HG03354 (cell line): ENCODE results near the gene NAA50.

ENCODE experiments used
- ATAC-seq: cut with Tn5 transposase; IDR thresholded peaks from one replicate; pipeline ENCODE4 v1.9.1; 2021; ENCODE audit warnings: mild to moderate bottlenecking; ENCODE audit not compliant: unreplicated experiment, poor library complexity, severe bottlenecking

NAA50 gene

GRCh38 chr3:113744941-113745755 is 901 bp downstream of the NAA50 start:
- ATAC-seq = peak; percentile 65

DNA sequence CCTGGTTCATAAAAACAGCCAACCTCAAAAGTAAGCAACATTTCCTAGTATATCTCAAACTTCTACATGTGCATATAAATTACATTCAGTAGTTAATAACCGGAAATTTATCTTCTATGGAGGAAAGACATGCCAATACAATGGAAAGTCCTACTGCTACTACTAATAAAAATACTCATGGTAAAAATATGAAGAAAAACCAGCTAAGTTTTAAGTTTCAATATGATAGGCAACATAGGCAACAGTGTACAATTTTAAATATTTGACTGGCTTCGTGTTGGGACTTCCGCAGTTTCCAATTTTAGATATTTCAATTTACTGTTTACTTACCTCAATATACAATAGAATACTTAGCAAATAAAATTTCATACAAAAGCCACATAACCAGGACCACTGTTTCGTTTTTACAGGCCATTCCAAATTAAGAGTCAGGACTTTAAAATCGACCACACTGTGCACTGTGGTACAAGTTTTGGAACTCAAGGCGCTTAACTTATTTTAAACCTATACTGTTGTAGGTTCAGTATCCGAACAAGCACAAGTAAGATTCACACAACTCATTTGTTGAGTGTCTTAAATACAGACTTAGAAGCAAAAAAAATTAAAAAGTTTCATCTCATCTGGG is 2.9 kb downstream of the NAA50 start:
- ATAC-seq = no peak

GRCh38 chr3:113741620-113742019 is 4.4 kb downstream of the NAA50 start:
- ATAC-seq = no peak

DNA sequence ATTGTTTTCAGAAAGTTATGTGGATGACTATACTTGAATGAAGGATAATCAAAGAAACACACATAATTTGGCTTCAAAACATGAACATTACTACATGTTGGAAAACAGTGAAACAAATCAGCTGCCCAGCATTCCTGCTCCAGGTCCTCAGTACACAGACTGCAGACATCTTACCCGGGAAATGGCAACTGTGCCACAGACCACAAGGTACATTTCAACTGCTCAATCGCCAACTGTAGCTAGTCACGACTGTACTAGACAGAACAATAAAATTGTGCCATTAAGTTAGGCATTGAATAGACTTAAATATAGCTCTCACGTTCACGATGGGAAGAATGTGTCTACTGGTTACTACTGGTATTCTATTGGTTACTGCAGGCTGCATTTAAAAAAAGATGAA is 5.0 kb downstream of the NAA50 start:
- ATAC-seq = no peak

- peak; percentile 82 for ATAC-seq
These were observed 9.4 kb downstream of the NAA50 start for GRCh38 chr3:113736548-113737089.

- ATAC-seq = no peak
These were observed 14.4 kb downstream of the NAA50 start for GRCh38 chr3:113731694-113732093.

DNA sequence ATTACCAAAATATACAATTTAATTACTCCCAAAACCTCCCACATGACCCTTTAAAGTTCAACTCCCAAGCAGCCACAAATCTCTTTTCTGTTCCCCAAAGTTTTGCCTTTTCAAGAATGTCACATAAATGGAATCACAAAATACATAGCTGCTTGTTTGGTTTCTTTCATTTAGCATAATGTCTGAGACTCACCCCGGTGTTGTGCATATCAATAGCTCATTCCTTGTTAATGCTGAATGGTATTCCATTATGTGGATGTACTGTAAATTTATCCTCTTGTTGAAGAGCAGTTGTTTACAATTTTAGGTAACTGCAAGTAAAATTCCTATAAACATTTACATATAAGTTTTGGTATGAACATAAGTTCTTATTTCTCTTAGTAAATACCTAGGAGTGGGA is 15.5 kb downstream of the NAA50 start:
- no peak for ATAC-seq

DNA sequence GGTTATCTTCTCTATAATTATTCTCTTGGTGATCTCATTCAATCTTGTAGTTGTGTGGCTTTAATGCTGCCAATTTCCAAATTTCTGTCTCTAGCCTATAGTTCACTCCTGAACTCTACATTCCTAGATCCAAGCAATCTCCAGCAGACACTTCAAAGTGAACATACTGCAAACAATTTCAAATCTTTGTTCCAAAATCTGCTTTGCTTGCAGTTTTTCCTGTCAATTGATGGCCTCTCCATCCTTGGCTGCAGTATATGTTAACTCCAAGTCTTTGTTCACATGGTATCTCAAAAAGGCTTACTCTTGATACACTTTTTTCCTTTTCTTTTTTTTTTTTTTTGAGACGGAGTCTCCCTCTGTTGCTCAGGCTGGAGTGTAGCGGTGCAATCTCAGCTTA is 17.4 kb downstream of the NAA50 start:
- ATAC-seq = no peak

- no peak for ATAC-seq
These were observed 24.4 kb downstream of the NAA50 start for GRCh38 chr3:113721636-113722035.

DNA sequence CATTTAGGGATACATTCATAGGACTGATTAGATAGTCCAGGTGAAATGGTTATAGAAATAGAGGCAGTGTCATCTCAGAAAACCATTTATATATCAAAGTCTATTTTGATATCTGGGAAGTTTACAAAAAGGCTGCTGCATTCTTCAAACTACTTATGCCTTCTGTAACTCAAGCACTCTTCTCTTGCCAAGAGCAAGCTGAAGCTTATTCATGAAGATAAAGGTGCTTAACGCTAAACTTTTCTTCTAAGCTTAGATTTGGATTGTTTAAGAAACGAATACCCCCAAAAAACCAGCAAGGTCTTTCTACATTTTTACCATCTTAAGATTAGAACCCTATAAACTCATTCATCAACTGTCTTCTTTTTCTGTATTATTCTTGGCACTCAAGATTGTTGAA is 26.3 kb downstream of the NAA50 start:
- no peak for ATAC-seq

- no peak for ATAC-seq
These were observed 26.8 kb downstream of the NAA50 start for GRCh38 chr3:113719294-113719693.

DNA sequence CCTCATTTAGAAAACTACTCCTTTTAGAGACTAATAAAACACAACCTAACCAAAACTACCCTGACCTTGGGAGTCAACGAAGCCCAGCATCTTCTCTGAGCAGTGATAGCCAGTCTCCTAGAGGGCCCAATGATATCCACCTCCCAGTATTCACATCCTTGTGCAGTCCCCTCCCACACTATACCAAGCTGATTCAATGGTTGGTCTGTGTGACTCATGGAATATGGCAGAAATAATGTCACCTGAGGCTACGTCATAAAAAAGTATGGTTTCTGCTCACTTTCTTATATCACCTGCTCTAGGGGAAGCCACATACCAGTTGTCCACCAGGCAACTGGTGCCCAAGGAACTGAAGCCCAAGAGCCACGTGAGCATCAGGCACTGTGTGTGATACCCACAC is 28.2 kb downstream of the NAA50 start:
- no peak for ATAC-seq

DNA sequence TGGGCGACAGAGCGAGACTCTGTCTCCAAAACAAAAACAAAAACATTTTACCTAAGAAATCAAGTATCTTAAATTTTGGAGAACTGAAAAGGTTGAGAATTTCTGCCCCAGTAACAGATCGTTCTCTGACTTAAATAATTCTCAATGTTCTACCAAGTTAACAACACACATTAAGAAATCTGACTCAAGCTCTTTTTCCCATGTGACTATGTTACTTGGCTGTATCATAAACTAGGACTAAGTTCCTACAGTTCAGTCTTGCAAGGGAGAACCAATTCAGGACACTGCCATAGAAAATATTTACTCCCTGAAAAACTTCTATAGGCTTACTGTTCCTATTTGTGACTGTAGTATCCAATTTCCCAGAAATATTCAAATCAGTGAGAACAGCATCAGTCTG is 28.7 kb downstream of the NAA50 start:
- no peak for ATAC-seq

- ATAC-seq = no peak
These were observed 31.3 kb downstream of the NAA50 start for GRCh38 chr3:113714702-113715101.

DNA sequence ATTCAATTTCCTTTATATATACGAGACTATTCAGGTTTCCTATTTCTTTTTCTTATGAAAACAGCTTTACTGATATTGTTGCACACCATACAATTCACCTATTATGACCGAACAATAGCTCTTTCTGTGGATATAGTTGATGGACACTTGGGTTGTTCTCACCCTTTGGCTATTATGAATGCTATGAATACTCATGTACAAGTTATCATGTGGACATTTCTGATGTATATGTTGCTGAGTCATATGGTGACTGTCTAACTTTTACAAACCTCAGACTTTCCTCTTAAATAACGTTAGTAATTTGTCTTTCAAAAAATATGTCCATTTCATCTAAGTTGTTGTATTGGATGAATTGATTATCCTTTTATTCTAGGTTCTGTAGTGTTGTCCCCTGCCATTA is 33.9 kb downstream of the NAA50 start:
- no peak for ATAC-seq

GRCh38 chr3:113707835-113708234 is 38.2 kb downstream of the NAA50 start:
- ATAC-seq = no peak

- ATAC-seq = no peak
These were observed 47.1 kb downstream of the NAA50 start for GRCh38 chr3:113698956-113699355.

DNA sequence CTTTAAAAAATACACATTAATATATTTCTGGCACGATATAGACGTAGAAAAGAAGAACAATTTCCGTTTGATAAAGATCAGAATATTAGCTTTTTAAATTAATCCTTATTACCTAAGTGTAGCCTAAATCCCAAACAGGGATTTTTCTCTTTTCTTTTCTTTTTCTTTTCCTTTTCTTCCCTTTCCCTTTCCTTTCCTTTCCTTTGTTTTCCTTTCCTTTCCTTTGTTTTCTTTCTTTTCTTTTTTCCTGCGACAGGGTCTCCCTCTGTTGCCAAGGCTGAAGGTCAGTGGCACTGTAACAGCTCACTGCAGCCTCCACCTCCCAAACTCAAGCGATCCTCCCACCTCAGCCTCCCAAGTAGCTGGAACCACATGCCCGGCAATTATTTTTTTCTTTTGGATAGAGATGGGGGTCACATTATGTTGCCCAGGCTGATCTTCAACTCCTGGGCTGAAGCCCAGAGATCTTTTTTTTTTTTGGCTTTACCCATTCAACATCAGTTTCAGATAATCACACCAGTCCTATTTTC is 47.8 kb downstream of the NAA50 start:
- ATAC-seq = no peak

DNA sequence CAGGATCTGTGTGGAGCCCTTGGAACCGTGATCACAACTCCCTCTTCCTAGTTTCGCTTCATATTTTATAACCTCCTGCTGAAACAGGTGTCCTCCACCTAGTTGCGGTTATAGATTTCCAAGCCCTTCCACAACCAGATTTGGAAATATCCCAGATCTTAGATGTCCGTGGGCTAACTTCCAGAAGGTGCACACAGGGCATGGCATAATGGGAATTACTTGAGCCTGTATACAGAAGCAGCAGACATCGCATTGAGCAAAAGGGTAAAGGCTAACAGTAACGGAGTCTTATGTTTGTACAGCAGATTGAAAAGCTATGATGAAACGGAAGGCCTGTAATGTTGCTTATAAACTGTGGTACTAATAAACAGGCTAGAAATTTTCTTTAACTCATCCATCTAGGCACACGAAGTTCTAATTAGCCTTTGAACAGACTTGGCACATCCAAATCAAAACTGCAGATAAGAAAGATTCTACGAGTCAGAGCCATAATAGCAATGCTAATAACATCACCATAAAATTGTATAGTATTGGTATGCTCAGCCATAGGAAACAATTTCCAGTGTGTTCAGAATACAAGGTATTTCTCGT is 48.5 kb downstream of the NAA50 start:
- ATAC-seq = no peak

DNA sequence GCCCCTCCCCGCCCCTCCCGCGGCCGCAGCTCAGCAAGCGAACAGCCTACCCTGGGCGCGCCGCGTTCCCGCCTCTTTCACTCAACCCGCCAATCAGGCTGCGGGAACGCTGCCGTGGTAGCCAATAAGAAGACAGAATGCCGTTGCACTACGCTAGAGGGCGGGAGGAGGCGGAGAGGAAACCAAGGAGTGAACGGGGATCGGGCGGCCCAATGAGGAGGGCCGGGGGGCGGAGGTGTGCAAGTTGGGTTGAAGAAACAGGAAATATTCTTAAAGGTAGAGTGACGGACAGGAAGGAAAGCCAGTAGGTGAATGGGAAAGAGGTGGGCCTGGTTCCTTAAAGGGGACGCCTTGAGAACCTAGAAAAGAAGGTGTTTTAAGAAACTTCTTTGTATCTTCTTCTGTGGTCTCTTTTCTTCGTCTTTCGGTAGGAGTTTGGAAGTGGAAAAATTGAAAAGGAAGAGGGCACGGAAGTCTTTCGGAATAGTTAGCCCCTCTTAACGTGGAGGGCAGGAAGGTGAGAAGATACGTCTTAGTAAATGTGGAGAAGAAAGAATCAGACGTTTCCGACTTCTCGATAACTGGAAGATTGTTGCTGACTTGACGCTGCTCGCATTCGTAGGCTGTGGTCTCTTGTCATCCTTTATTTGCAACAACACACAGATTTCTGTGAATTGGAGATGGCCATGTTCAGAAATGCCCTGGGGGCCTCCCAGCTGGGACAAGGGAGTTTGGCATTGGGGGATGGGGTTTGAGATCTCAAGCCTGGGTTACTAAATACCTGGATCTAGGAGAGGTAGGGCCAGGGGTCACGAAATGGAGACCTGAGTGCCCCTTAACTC is 49.2 kb downstream of the NAA50 start:
- peak; percentile 96 for ATAC-seq
